ENCODE results near the gene TMEM253.

DNA sequence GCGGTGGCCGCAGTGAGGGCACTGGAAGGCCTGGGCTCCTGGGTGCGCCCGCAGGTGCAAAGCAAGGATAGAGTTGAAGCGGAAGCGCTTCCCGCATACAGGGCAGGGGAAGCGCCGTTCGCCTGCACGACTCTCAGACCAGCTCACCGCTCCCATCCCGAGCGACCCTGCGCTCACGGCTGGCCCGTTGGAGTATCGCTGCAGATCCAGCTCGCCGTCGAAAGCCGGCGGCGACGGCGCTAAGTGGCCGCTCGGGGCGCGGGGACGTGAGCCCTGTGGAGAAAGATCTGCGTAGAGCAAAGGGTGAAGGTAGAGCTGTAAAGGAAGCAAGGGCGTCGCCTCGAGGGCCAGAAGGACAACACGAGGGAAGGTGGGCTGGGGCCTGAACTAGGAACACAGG is 7.8 kb upstream of the TMEM253 start:
- no peak for TF ChIP-seq EZH2 (IDR thresholded peaks at IDR 0.05; ENCODE audit: borderline replicate concordance, low read length)
- TF ChIP-seq, protein P1, sequence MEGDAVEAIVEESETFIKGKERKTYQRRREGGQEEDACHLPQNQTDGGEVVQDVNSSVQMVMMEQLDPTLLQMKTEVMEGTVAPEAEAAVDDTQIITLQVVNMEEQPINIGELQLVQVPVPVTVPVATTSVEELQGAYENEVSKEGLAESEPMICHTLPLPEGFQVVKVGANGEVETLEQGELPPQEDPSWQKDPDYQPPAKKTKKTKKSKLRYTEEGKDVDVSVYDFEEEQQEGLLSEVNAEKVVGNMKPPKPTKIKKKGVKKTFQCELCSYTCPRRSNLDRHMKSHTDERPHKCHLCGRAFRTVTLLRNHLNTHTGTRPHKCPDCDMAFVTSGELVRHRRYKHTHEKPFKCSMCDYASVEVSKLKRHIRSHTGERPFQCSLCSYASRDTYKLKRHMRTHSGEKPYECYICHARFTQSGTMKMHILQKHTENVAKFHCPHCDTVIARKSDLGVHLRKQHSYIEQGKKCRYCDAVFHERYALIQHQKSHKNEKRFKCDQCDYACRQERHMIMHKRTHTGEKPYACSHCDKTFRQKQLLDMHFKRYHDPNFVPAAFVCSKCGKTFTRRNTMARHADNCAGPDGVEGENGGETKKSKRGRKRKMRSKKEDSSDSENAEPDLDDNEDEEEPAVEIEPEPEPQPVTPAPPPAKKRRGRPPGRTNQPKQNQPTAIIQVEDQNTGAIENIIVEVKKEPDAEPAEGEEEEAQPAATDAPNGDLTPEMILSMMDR (conservative IDR thresholded peaks at IDR 0.05 in 1 of 2, IDR thresholded peaks at IDR 0.05 in 1 of 2; ENCODE audit: extremely low read depth in 1 of 2, insufficient read depth in 1 of 2, low read depth in 1 of 2, low read length in 2 of 2) = no peak
